Eye (tissue), 1 donor: ENCODE measurements around the gene LIMD2.

Experiments used
- DNase-seq: peaks from one replicate; pipeline ENCODE4 v3.0.0-alpha.2; 2015

The LIMD2 gene

DNA sequence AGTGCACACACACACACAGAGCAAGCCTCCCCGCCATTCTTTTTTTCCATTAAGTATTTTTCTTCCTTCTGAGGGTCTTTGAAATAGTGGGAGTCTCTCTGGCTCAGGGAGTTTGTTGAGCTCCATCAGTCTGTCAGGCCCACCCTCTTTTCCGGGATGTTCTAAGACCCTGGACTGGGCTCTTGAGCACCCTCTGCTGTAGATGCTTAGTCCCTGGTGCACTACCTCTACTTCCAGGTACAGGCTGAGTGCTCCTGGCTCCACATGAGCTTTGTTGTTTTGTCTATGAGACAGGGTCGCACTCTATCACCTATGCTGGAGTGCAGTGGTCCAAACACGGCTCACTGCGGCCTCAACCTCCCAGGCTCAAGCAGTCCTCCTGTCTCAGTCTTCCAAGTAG lies 20.7 kb downstream of the LIMD2 start:
- DNase-seq, result no peak

DNA sequence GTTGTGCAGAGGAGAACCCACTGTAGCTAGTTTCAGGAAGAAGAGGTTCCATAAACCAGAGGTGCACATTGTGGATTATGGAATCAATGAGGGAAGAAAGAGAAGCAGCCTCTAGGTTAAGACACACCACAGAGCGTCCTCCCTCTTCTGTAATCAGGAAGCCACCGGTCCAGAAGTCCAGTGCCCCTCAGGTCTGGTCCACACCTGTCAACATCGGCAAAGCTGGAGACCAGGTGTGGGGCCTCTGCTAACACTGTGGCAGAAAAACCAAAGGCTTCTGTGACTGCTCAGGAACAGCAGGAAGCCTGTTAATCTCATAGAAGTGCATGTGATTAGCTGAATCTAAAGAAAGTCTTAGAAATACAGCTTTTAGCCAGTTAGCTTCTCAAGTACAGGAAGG lies 23.3 kb downstream of the LIMD2 start:
- no peak for DNase-seq

DNA sequence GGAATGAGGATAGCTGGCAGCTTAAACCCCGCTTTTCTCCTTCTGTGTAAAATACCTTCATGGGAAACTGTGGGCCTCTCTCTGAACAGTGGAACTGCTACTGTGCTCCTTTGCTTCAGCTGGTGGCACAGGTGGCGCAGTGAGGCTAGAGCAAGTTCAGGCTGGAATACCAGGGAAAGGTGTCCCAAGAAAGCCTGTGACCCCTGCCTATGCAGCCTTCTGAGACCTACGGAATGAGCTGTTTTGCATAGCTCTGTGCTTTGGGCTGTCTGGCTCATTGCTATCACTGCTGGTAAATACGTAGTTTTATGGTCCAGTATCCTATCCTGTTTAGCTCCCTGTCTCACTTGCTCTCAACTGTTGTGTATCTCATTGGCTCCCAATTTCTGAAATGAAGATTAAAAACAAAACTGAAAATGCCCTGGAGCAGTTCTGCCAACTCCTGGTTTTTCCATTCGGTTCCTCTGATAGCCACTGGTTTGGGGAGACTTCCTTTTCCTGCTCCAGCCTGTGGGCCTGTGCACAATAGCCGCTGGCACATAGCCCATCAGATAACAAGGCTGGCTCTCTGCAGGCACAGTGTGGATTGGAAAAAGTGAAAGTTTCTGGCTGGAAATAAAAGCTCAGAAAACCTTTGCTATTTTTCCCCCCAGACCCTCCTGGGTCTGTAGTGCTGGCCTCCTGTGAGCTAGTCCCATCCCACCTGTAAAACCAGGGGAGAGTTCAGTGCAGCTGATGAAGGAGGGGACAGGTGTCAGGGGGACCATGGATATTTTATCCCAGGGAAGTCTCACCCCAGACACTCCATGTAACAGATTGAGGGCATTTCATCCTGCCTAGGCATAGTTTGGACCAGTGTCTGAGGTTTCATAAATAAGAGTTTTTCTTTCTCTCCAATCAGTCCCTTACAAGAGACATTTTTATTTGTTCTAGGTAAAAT lies 24.0 kb downstream of the LIMD2 start:
- DNase-seq, result peak; percentile 15

DNA sequence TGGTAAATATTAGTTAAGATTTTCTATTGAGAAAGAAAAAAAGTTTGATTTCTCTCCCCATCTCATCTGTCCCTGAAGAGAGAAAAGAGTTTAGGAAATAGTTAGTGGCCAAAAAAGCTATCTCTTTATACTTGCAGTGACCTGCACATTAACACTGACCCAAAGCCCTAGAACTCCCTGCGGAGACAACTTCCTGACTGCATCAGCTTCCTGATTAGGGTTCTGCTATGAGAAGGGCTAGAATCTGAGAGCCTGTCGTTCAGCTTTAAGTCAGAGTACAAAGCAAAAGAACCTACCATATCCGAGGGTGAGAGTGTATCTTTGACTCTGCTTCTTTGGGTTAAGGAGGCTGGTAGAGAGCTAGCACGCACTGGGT lies 24.7 kb downstream of the LIMD2 start:
- no peak for DNase-seq

DNA sequence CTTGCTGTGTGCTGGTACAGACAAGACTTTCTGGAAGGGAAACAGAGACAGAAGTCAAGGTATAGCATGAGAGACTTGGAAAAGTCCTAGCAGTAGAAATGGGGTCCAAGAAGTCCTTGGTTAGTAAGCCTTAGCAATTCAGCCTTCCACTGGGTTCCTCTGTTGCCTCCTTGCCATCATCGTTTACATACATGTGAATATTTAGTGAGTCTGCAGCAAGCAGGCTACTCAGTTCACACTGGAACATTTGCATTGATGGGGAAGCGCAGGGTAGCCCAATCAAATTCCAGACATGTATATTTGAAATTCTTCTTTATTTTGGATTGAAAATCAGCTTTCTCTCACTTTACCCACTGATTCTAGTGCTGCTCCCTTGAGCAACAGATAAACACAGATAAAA lies 27.1 kb downstream of the LIMD2 start:
- DNase-seq, result no peak

DNA sequence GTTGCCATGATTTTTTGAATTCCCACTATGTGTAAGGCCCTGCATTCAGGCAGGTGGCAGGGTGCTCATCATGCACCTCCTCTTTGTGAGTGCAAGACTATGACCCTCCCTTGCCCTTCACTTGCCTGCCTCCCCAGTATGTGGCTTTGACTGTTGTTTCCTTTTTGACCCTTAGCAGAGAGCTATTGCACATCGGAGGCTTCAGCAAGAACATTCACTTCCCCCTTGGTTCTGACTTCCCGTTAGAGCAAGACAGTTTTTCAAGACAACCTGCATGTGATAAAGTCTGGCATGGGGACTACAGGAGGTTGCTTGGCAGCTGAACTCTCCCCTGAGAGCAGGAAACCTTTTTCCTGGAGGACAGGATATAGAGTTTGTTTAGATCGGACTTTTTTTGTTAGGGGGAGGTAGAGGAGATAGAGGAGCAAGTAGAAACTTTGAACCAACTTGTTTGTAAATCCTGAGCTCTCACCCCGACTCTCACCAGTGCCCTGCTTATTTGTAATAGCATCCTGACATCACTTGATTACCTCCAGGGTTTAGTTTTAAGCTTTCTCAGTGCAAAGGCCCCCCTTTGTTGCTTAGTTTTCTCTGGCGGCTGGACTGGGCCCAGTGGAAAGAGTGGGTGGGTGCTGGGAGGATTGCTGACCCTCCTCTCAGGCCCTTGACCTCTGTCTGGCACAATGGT lies 34.3 kb downstream of the LIMD2 start:
- no peak for DNase-seq

DNA sequence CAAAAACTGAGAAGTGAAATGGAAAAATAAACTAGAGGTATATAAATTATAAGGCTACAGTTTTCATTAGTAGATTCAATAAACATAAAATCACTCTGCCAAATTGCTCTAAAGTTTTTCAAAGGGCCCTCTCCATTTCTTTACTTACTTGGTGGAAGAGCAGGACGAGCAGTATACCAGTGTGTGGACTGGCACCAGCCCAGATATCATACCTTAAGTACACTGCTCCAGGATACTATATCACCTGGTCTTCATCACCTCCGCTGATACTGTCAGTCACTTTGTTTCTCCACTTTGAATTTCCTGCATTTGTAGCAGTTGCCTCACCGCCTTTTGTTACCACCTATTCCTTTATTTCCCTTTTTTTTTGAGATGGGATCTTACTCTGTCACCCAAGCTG lies 40.1 kb downstream of the LIMD2 start:
- no peak for DNase-seq

DNA sequence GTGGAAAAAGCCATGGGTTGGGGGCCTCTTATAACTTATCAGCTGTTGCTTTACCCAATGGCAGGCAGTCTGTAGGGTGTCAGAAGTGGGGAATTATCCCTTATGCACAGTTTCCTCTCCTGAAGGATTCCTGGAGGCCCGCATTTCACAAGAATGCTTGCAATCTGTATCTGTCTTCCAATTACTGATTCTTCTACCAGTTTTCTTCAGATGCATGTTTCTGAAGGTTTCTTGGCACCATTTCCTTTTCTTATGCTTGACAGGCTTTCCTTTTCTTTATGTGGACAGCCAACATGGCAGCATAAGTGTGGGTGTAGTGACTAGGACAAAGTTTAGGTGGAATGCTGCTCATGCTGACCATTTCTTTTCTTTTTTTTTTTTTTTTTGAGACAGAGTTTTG lies 41.6 kb downstream of the LIMD2 start:
- no peak for DNase-seq

DNA sequence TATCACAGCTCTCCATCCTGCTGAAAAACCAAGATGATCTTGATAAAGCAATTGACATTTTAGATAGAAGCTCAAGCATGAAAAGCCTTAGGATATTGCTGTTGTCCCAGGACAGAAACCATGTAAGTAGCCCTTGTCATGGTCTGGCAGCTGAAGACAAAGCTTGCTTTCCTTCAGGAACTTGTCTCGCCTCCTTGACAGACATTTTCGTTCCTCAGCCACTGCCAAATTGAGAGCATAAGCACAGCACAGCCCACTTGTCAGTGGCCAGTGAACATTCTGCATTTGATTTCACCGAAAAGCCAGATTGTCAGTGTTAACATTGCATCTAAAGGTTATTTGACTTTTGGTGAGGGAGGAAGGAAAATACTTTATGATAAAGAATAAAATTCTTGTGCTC lies 42.1 kb downstream of the LIMD2 start:
- DNase-seq, result no peak

DNA sequence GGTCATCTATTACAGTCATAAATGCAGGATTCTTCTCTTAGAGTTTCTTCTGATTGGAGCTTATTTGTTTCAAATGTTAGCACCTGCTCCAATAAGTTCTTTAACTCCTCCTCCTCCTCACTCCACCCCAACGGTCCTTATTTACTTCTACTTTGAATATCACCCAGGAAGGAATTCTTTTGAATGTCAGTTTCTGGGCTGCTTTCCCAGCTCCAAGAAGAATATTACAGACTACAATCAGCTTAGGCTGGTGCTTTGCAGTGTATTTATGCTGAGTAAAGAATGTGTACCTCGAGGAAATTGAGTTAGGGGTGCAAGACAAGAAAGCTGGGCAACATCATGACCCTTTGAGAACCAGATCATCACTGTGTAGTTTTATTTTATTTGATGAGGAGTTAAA lies 46.9 kb downstream of the LIMD2 start:
- DNase-seq, result no peak

DNA sequence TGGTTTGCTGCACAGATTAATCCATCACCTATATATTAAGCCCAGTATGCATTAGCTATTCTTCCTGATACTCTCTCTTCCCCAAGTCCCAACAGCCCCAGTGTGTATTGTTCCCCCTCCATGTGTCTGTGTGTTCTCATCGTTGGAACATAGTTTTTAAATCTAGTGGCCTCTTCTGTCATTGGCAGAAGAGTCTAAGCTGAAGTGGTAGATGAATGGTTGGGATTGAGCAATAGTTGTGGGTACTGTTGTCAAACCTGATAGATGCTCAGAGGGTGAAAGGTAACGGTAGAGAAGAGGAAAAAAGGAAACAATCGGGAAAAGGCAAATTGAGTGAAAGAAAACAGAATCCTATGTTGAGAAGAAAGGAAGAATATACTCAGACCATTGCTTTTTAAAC lies 47.8 kb downstream of the LIMD2 start:
- DNase-seq, result no peak

DNA sequence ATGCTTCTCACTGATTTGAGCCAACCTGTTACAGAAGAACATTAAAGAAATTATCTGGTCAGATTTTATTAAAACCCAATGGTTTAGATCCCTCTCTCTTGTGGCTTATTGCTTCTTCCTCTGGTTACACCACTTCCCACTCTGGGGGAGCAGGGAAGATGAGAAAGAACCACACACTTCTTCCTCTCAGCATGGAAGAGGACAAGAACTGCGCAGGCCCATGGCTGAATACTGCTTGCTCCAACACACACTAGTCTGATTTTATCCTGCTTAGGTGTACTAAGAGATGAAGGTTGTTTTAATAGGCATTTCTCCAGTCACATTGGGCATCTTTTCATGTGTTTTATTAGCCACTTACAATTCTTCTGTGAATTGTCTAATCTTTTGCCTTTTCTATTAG lies 50.1 kb downstream of the LIMD2 start:
- no peak for DNase-seq

DNA sequence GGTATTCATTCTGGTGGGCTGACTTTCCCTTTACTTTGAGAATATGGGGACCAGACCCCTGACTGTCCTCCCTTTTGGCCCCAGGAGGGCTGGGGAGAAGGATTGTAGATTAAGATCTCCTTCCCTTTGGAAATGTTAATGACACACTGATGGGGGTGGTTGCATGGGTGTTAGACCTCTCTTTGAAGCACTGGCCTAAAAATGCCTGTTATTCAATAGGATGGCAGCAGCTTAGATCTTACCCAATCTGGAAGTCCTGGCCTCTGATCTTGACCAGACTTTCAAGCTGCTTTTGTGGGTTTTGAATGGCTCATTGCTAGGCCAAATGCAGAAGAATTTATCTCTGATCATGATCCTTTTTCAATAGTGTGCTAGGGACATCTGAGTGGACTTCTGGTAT lies 52.0 kb downstream of the LIMD2 start:
- no peak for DNase-seq

DNA sequence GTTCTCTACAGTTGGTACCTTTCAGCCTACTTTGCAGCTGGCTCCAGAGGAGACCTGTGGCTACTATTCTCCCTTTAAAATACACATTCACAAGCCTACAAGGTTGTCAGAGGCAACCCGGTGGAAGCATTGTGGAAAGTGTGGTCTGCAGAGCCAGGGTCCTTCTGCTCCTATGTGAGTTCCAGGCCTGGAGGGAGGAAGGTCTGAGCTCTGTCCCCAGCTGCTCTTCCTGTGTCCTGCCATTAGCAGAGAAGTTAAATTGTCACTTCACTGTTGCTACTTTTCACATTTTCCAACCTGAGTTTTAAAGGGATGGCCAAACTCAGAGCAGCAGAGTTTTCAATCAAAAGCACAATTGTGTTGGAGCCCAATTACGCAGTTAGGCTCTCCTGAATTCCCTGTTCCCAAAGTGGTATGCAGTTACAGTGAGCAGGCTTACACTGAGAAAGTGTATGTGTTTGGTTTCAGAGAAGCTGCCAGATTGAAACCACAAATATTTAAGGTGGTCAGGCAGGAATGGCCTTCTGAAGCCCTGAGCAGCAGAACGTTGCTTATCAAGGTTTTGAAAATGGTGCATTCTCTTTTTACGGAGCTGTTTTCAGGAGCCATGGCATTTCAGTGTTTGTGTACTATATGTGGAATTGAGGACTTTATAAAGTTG lies 52.7 kb downstream of the LIMD2 start:
- DNase-seq, result no peak

DNA sequence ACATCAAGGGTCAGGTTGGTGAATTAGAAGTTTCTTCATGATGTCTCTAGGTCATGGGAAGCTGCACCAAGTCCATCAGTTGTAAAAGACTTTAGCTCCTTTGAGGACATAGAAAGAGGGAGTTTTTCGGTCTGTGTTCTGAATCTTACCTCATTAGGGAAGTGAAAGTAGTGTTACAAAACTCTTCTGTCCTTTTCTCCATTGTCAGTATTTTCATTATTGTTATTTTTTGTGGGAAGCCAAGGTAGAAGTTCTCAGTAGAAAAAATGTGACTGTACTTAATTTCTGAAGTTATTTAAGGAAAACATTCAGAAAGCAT lies 53.5 kb downstream of the LIMD2 start:
- no peak for DNase-seq
